Mammary epithelial cell (primary cell): ENCODE data around the gene STX17.

ENCODE experiments used
- EZH2 ChIP-seq: IDR thresholded peaks from 2 replicates; pipeline ENCODE4 v1.6.1; 2012; ENCODE audit warnings: low read length, inconsistent platforms, borderline replicate concordance
- TF ChIP-seq, protein P1 (sequence below), 2 donors: IDR thresholded peaks in 1 of 2; conservative IDR thresholded peaks in 1 of 2; 2 replicates each; pipeline ENCODE4 v1.5.1; 2011 to 2012; ENCODE audit warnings: inconsistent platforms in 2 of 2, low read length in 2 of 2, mild to moderate bottlenecking in 2 of 2, control low read depth in 1 of 2, low read depth in 1 of 2; ENCODE audit not compliant: insufficient read depth in 1 of 2; ENCODE audit errors: extremely low read depth in 1 of 2

- TF ChIP-seq, protein P1, sequence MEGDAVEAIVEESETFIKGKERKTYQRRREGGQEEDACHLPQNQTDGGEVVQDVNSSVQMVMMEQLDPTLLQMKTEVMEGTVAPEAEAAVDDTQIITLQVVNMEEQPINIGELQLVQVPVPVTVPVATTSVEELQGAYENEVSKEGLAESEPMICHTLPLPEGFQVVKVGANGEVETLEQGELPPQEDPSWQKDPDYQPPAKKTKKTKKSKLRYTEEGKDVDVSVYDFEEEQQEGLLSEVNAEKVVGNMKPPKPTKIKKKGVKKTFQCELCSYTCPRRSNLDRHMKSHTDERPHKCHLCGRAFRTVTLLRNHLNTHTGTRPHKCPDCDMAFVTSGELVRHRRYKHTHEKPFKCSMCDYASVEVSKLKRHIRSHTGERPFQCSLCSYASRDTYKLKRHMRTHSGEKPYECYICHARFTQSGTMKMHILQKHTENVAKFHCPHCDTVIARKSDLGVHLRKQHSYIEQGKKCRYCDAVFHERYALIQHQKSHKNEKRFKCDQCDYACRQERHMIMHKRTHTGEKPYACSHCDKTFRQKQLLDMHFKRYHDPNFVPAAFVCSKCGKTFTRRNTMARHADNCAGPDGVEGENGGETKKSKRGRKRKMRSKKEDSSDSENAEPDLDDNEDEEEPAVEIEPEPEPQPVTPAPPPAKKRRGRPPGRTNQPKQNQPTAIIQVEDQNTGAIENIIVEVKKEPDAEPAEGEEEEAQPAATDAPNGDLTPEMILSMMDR (conservative IDR thresholded peaks at IDR 0.05 in 1 of 2, IDR thresholded peaks at IDR 0.05 in 1 of 2; ENCODE audit: extremely low read depth in 1 of 2, insufficient read depth in 1 of 2, low read depth in 1 of 2, low read length in 2 of 2): no peak
- TF ChIP-seq EZH2: no peak
These were observed 108.4 kb downstream of the STX17 start for GRCh38 chr9:100014846-100015245.
